B cell (primary cell): ENCODE data around the gene SCNN1B. TPM values are rescaled to one million over a fixed set of nuclear protein-coding genes. Genes with fewer than 3 reads are reported as not detected.

ENCODE experiments used
- ATAC-seq: fragments of 200-7000 bp; cut with Tn5 transposase; one replicate; pipeline ENCODE4 v1.10.0; 2021; ENCODE audit warnings: low read depth, mild to moderate bottlenecking, moderate number of reproducible peaks, moderate library complexity
- CTCF ChIA-PET: fragments of 350-600 bp; sonication (Branson Sonifier 250); formaldehyde crosslinking; loops from one replicate; lab custom pipeline; 2021; ENCODE audit warnings: antibody characterized with exemption, inconsistent platforms; lab: Charles Lee
- POLR2A ChIA-PET: fragments of 350-600 bp; sonication (Branson Sonifier 250); formaldehyde crosslinking; loops from one replicate; lab custom pipeline; 2021; ENCODE audit warnings: antibody characterized with exemption; lab: Charles Lee
- DNase-seq: peaks from one replicate; pipeline ENCODE4 v3.0.0; 2013
- H2AFZ ChIP-seq: 2 replicates; pipeline ENCODE4 v1.6.1; 2012; ENCODE audit warnings: mild to moderate bottlenecking, low read depth, low read length; ENCODE audit not compliant: insufficient read depth, poor library complexity, severe bottlenecking
- H3K27ac ChIP-seq, 2 donors: 1 replicate in 1 of 2; 2 replicates in 1 of 2; pipeline ENCODE4 v1.5.1; 2012 to 2013; ENCODE audit warnings: low read length in 2 of 2, mild to moderate bottlenecking in 2 of 2, moderate library complexity in 1 of 2
- H3K27me3 ChIP-seq, 4 experiments: fragments of 200-600 bp in 1 of 4; sonication (generic) in 1 of 4; replicated peaks in 1 of 4; 1 replicate in 2 of 4; 2 replicates in 2 of 4; pipeline versions ENCODE4 v1.6.1 to v1.7.0; 2013 to 2016; ENCODE audit warnings: low read length in 3 of 4, mild to moderate bottlenecking in 2 of 4, mixed read lengths in 1 of 4, moderate library complexity in 1 of 4; ENCODE audit not compliant: insufficient read depth in 4 of 4, control insufficient read depth in 3 of 4; ENCODE audit errors: control extremely low read depth in 1 of 4
- H3K36me3 ChIP-seq, 2 experiments: replicated peaks in 1 of 2; 1 replicate in 1 of 2; 2 replicates in 1 of 2; pipeline versions ENCODE4 v1.6.1 to v1.7.1; 2013; ENCODE audit warnings: low read length in 1 of 2; ENCODE audit not compliant: insufficient read depth in 2 of 2, control insufficient read depth in 1 of 2; ENCODE audit errors: control extremely low read depth in 1 of 2, extremely low read depth in 1 of 2
- H3K4me1 ChIP-seq, 2 donors: fragments of 200-600 bp in 1 of 2; sonication (generic) in 1 of 2; 1 replicate in 1 of 2; 2 replicates in 1 of 2; pipeline versions ENCODE4 v1.5.1 to v1.6.1; 2013 to 2017; ENCODE audit warnings: low read length in 2 of 2; ENCODE audit not compliant: control insufficient read depth in 2 of 2, insufficient read depth in 2 of 2
- H3K4me2 ChIP-seq: replicated peaks from 2 replicates; pipeline ENCODE3; 2012; ENCODE audit warnings: mild to moderate bottlenecking, low read depth, low read length; ENCODE audit not compliant: poor library complexity, severe bottlenecking
- H3K4me3 ChIP-seq, 5 experiments: fragments of 200-600 bp in 1 of 5; sonication (generic) in 1 of 5; 1 replicate in 3 of 5; 2 replicates in 2 of 5; pipeline versions ENCODE4 v1.5.1 to v1.7.0; 2011 to 2016; ENCODE audit warnings: low read length in 4 of 5, mild to moderate bottlenecking in 4 of 5, low read depth in 2 of 5, control low read depth in 1 of 5, moderate library complexity in 1 of 5; ENCODE audit not compliant: insufficient read depth in 1 of 5; ENCODE audit errors: control extremely low read depth in 1 of 5, extremely low read depth in 1 of 5
- H3K79me2 ChIP-seq: fragments of 200-600 bp; sonication (generic); one replicate; pipeline ENCODE4 v1.6.0; 2016; ENCODE audit warnings: low read length; ENCODE audit not compliant: control insufficient read depth, insufficient read depth
- H3K9ac ChIP-seq: fragments of 200-600 bp; sonication (generic); 2 replicates; pipeline ENCODE4 v1.6.1; 2017; ENCODE audit warnings: mild to moderate bottlenecking, low read length, moderate library complexity
- H3K9me3 ChIP-seq, 3 donors: one replicate each; pipeline versions ENCODE4 v1.6.1 to v1.7.1; 2013; ENCODE audit warnings: low read length in 2 of 3; ENCODE audit not compliant: control insufficient read depth in 2 of 3, insufficient read depth in 1 of 3; ENCODE audit errors: control extremely low read depth in 1 of 3
- H4K20me1 ChIP-seq: 2 replicates; pipeline ENCODE4 v1.6.0; 2012; ENCODE audit warnings: mild to moderate bottlenecking, low read length; ENCODE audit not compliant: insufficient read depth, control insufficient read depth, poor library complexity, severe bottlenecking
- H3K27ac Mint-ChIP-seq: one replicate; pipeline ENCODE4 v1.8.0; 2021; ENCODE audit warnings: mixed read lengths
- H3K27me3 Mint-ChIP-seq: one replicate; pipeline ENCODE4 v1.8.0; 2021; ENCODE audit warnings: mixed read lengths
- H3K4me1 Mint-ChIP-seq: one replicate; pipeline ENCODE4 v1.8.0; 2021; ENCODE audit warnings: mixed read lengths
- H3K4me3 Mint-ChIP-seq: one replicate; pipeline ENCODE4 v1.8.0; 2021; ENCODE audit warnings: mixed read lengths
- H3K9me3 Mint-ChIP-seq: one replicate; pipeline ENCODE4 v1.8.0; 2022; ENCODE audit warnings: mixed read lengths; ENCODE audit not compliant: insufficient read depth
- EZH2 ChIP-seq: IDR thresholded peaks from 2 replicates; pipeline ENCODE4 v1.6.1; 2012; ENCODE audit warnings: borderline replicate concordance, low read depth, mild to moderate bottlenecking, moderate library complexity, low read length; ENCODE audit not compliant: insufficient read depth, poor library complexity, severe bottlenecking
- WGBS: methylation state at CpG from one replicate; pipeline ENCODE4 v1.1.5; 2013; ENCODE audit warnings: missing lambda C conversion rate; ENCODE audit not compliant: insufficient coverage; 5-methylcytosine and 5-hydroxymethylcytosine counted together
- intact Hi-C: fragments of 100-400 bp; cut with micrococcal nuclease; formaldehyde crosslinking; loops from one replicate; pipeline ENCODE4 v1.10.0; 2022
- polyA plus RNA-seq: library from polyadenylated mRNA; depleted of rRNA; stranded (reverse); fragments of >200 nt; gene quantifications from 2 replicates; pipeline ENCODE4 v1.2.3, GENCODE V29; 2012
- total RNA-seq, 2 donors: library from RNA; stranded (reverse); fragments of 120-200 nt in 1 of 2; gene quantifications; 1 replicate in 1 of 2; 2 replicates in 1 of 2; pipeline versions ENCODE4 v1.2.3 to v1.2.4, GENCODE V29; 2013 to 2022
- TF ChIP-seq, protein P1 (sequence below): fragments of 200-600 bp; IDR thresholded peaks from one replicate; pipeline ENCODE4 v1.8.0; 2022; ENCODE audit warnings: antibody characterized with exemption, mild to moderate bottlenecking

The SCNN1B gene
- total and polyA plus RNA-seq, 2 donors (not counting 1 experiment from before 2014, with no cell fraction given), result 0.30 TPM; not detected in 1

DNA sequence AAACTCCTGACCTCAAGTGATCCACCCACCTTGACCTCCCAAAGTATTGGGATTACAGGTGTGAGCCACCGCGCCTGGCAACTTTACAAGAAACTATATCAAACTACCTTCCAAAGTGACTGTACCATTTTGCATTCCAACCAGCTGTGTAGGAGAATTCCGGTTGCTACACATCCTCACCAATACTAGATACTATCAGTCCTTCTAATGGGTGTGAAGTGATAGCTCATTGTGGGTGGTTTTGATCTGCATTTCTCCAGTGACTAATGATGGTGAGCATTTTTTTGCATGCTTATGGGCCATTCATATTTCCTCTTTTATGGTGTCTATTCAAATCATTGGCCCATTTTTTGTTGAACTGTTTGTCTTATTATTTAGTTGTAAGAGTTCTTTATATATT lies 37.7 kb downstream of the SCNN1B start:
- 100% methylated on average over 2 of the region's 3 CpGs for WGBS
- Histone ChIP-seq H4K20me1 (no peaks in the 10 kb centered on the region), H3K79me2 (no peaks in the 10 kb centered on the region), H3K9me3 (no peaks in the 10 kb centered on the region), H3K9ac (no peak overlapping the region), H3K36me3 (no peaks in the 10 kb centered on the region), H3K4me3 (no peak overlapping the region), H2AFZ (no peak overlapping the region), H3K27ac (no peak overlapping the region), H3K27me3 (no peaks in the 10 kb centered on the region), H3K4me1 (peaks cover 0 to 16% of the 10 kb centered on the region in 2 donors), H3K4me2 (no peak overlapping the region)
- intact Hi-C loops, result no loop called here
- TF ChIP-seq, protein P1, sequence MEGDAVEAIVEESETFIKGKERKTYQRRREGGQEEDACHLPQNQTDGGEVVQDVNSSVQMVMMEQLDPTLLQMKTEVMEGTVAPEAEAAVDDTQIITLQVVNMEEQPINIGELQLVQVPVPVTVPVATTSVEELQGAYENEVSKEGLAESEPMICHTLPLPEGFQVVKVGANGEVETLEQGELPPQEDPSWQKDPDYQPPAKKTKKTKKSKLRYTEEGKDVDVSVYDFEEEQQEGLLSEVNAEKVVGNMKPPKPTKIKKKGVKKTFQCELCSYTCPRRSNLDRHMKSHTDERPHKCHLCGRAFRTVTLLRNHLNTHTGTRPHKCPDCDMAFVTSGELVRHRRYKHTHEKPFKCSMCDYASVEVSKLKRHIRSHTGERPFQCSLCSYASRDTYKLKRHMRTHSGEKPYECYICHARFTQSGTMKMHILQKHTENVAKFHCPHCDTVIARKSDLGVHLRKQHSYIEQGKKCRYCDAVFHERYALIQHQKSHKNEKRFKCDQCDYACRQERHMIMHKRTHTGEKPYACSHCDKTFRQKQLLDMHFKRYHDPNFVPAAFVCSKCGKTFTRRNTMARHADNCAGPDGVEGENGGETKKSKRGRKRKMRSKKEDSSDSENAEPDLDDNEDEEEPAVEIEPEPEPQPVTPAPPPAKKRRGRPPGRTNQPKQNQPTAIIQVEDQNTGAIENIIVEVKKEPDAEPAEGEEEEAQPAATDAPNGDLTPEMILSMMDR, result no peak
- no peak for TF ChIP-seq EZH2
- no peak overlapping the region for H3K27ac Mint-ChIP-seq
- no peak overlapping the region for H3K4me3 Mint-ChIP-seq
- no peak for DNase-seq
- peaks cover 2% of the 10 kb centered on the region for H3K27me3 Mint-ChIP-seq
- H3K9me3 Mint-ChIP-seq, result no peaks in the 10 kb centered on the region
- ChIA-PET CTCF (no interaction called here), POLR2A (no interaction called here)
- peaks cover 15% of the 10 kb centered on the region for H3K4me1 Mint-ChIP-seq
- no peak for ATAC-seq

DNA sequence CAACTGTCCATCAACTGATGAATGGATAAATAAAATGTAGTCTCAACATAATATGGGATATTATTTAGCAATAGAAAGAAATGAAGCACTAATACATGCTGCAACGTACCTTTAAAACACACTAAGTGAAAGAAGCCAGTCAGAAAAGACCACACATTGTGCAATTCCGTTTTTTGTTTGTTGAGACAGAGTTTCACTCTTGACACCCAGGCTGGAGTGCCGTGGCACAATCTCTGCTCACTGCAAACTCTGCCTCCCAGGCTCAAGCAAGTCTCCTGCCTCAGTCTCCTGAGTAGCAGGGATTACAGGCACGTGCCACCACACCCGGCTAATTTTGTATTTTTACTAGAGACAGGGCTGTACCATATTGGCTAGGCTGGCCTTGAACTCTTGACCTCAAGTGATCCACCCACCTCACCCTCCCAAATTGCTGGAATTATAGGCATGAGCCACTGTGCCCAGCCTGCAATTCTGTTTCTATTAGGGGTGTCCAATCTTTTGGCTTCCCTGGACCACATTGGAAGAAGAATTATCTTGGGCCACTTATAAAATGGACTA lies 40.1 kb downstream of the SCNN1B start:
- no peak for DNase-seq
- no peak overlapping the region for H3K4me3 ChIP-seq
- H3K27me3 ChIP-seq, result peaks cover 0 to 5% (median 0%) of the 10 kb centered on the region in 4 experiments
- no peak overlapping the region for H3K4me2 ChIP-seq
- H3K36me3 ChIP-seq, result no peaks in the 10 kb centered on the region
- CTCF ChIA-PET, result no interaction called here
- no peaks in the 10 kb centered on the region for H4K20me1 ChIP-seq
- ATAC-seq, result no peak
- no peaks in the 10 kb centered on the region for H3K4me1 ChIP-seq
- H3K4me1 Mint-ChIP-seq, result no peaks in the 10 kb centered on the region
- POLR2A ChIA-PET, result no interaction called here
- no peak overlapping the region for H3K9ac ChIP-seq
- WGBS, result 85% methylated on average over 2 of the region's 5 CpGs
- peaks cover 4% of the 10 kb centered on the region for H3K27me3 Mint-ChIP-seq
- no peak overlapping the region for H3K27ac ChIP-seq
- TF ChIP-seq, protein P1, result no peak
- TF ChIP-seq EZH2, result no peak
- H3K9me3 ChIP-seq, result no peaks in the 10 kb centered on the region
- intact Hi-C loops, result no loop called here
- H2AFZ ChIP-seq, result no peak overlapping the region
- no peaks in the 10 kb centered on the region for H3K9me3 Mint-ChIP-seq
- H3K4me3 Mint-ChIP-seq, result no peak overlapping the region
- no peak overlapping the region for H3K27ac Mint-ChIP-seq
- no peaks in the 10 kb centered on the region for H3K79me2 ChIP-seq
